ENCODE measurements around the gene ACSBG1.

GRCh38 chr15:78205337-78205736, 29.0 kb downstream of the ACSBG1 start:
- TF ChIP-seq POLR2A (IDR thresholded peaks at IDR 0.05; ENCODE audit: low read depth, low read length) (no peak), POLR2AphosphoS5 (IDR thresholded peaks at IDR 0.05; ENCODE audit: low read depth, low read length) (no peak), TAF1 (IDR thresholded peaks at IDR 0.05; ENCODE audit: borderline replicate concordance, low read depth, low read length) (no peak)

Data from GM12892 (cell line).